Stimulated activated CD4-positive, alpha-beta T cell treated with anti-CD3 and anti-CD28 coated beads, Interleukin-15, amount 100 ng/mL, for 48 hours (primary cell): Measurements from ENCODE around the gene BSG.

ENCODE experiments used
- DNase-seq, 2 donors: peaks; one replicate each; pipeline ENCODE4 v3.0.0-alpha.2; 2020; ENCODE audit warnings: low read depth in 2 of 2

BSG gene

GRCh38 chr19:540867-541637, 31.3 kb upstream of the BSG start:
- no peak for DNase-seq

- no peak for DNase-seq
Measured at GRCh38 chr19:541699-542098, 30.7 kb upstream of the BSG start.

- no peak for DNase-seq
Measured at GRCh38 chr19:542173-542866, 30.1 kb upstream of the BSG start.

- DNase-seq: peak; percentile 50 to 62
Measured at GRCh38 chr19:543910-544608, 28.3 kb upstream of the BSG start, which contains the start of gene GZMM. Gene GZMM (plus strand): TSS chr19:544053. CDS start chr19:544072, 19 bp downstream.

GRCh38 chr19:547117-547516, 25.3 kb upstream of the BSG start:
- no peak for DNase-seq

GRCh38 chr19:547836-548720, 24.3 kb upstream of the BSG start:
- no peak for DNase-seq

GRCh38 chr19:548886-549830, 23.2 kb upstream of the BSG start:
- DNase-seq: no peak

GRCh38 chr19:554817-555216, 17.6 kb upstream of the BSG start:
- DNase-seq: no peak

GRCh38 chr19:555474-555808, 17.0 kb upstream of the BSG start:
- DNase-seq: no peak

GRCh38 chr19:556611-557382, 15.6 kb upstream of the BSG start:
- DNase-seq: no peak

GRCh38 chr19:558770-559439, 13.5 kb upstream of the BSG start:
- DNase-seq: no peak

- DNase-seq: no peak
Measured at GRCh38 chr19:560121-560520, 12.3 kb upstream of the BSG start.

GRCh38 chr19:566403-566802, 6.0 kb upstream of the BSG start:
- no peak for DNase-seq

GRCh38 chr19:566844-567243, 5.6 kb upstream of the BSG start:
- DNase-seq: no peak

GRCh38 chr19:567296-567900, 5.0 kb upstream of the BSG start:
- no peak for DNase-seq

- DNase-seq: no peak
Measured at GRCh38 chr19:570251-570686, 2.1 kb upstream of the BSG start.

- DNase-seq: peak in 1 of 2 donors; percentile 33
Measured at GRCh38 chr19:570937-571565, 1.3 kb upstream of the BSG start.

GRCh38 chr19:571566-571974, 826 bp upstream of the BSG start:
- DNase-seq: no peak
